ENCODE data around the gene ADGRE2.

The ADGRE2 gene

DNA sequence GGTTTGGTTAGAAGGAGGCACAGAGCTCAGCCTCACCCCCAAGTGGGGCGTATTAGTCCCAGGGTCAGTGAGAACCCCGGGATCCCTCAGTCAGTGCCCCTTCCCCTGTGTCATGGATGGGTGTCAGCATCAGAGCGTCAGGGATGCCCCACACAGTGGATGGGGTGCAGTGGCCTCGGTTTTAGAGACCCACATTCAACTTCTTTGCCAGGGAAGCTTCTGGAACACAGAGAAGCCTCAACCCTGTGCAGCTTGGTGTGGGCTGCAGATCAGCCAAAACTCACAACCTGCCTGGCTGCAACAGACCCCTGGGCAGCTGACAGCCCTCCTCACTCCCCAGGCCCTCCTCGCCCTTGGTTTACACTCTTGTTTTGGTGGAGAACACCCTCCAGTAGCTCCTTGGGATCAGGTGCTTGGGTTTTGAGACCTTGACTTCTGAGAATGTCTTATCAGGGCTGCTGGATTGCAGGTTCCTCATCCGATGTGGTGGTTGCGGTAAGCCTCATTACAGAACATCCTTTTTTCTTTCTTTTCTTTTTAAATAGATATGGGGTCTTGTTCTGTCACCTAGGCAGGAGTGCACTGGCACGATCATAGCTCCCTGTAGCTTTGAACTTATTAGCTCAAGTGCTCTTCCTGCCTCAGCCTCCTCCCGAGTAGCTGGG is 77.5 kb downstream of the ADGRE2 start:
- peaks cover 15% of the 10 kb centered on the region for H3K9me3 Mint-ChIP-seq
- TF ChIP-seq, protein P1, sequence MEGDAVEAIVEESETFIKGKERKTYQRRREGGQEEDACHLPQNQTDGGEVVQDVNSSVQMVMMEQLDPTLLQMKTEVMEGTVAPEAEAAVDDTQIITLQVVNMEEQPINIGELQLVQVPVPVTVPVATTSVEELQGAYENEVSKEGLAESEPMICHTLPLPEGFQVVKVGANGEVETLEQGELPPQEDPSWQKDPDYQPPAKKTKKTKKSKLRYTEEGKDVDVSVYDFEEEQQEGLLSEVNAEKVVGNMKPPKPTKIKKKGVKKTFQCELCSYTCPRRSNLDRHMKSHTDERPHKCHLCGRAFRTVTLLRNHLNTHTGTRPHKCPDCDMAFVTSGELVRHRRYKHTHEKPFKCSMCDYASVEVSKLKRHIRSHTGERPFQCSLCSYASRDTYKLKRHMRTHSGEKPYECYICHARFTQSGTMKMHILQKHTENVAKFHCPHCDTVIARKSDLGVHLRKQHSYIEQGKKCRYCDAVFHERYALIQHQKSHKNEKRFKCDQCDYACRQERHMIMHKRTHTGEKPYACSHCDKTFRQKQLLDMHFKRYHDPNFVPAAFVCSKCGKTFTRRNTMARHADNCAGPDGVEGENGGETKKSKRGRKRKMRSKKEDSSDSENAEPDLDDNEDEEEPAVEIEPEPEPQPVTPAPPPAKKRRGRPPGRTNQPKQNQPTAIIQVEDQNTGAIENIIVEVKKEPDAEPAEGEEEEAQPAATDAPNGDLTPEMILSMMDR (IDR thresholded peaks at IDR 0.05; ENCODE audit: unreplicated experiment in 3 of 3): no peak
- no peaks in the 10 kb centered on the region for H3K4me1 Mint-ChIP-seq
- no peak overlapping the region for H3K27ac Mint-ChIP-seq
- H3K36me3 Mint-ChIP-seq (ENCODE audit: low read depth): peaks cover 85% of the 10 kb centered on the region
- no peak overlapping the region for H3K4me3 Mint-ChIP-seq
- no peaks in the 10 kb centered on the region for H3K27me3 Mint-ChIP-seq (ENCODE audit: low read depth)

DNA sequence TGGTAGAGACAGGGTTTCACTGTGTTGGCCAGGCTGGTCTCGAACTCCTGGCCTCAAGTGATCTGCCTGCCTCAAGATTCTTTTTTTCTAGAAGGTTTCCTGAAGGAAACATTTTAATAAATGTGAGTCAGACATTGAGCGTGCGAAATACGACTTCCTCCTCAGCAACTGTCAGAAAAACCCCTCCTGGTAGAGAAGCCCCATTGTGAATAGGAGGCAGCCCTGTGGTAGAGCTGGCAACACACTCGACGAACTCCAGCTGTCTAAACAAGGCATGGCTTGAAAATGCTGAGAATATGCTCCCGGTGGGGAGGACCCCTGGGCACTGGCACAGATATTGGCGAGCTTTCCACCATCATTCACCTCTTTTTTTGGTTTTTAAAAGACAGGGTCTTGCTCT is 78.7 kb downstream of the ADGRE2 start:
- H3K36me3 Mint-ChIP-seq (ENCODE audit: low read depth): peaks cover 83% of the 10 kb centered on the region
- no peaks in the 10 kb centered on the region for H3K4me1 Mint-ChIP-seq
- peaks cover 15% of the 10 kb centered on the region for H3K9me3 Mint-ChIP-seq

DNA sequence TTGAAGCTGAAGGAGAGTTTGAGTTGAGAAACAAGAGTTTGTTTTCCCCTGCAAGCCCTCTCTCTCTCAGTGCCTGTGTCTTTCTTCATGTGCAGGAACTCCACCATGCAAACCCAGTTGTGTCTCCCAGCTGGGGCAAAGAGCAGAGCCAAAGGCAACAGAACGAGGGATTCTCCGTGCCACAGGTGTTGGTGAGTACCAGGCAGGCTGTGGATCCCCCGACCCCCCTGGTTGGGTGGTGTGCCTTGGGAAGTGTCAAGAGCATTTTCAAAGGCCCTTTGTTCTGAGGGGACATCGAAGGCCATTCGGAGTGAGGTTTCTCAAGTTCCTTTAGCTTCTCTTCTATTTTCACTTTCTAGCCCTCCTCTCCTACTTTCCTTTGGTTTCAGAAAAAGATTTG is 82.9 kb downstream of the ADGRE2 start:
- H3K9me3 Mint-ChIP-seq: no peaks in the 10 kb centered on the region
- H3K4me3 Mint-ChIP-seq: no peak overlapping the region
- TF ChIP-seq, protein P1 (IDR thresholded peaks at IDR 0.05; ENCODE audit: unreplicated experiment in 3 of 3): no peak
- H3K27me3 Mint-ChIP-seq (ENCODE audit: low read depth): no peaks in the 10 kb centered on the region
- H3K27ac Mint-ChIP-seq: no peak overlapping the region
- H3K4me1 Mint-ChIP-seq: peaks cover 5% of the 10 kb centered on the region
- H3K36me3 Mint-ChIP-seq (ENCODE audit: low read depth): peaks cover 51% of the 10 kb centered on the region

More for the DNA sequence above, 78.7 kb downstream of the ADGRE2 start:
- TF ChIP-seq, protein P1 (IDR thresholded peaks at IDR 0.05; ENCODE audit: unreplicated experiment in 3 of 3): no peak
- Mint-ChIP-seq H3K4me3 (no peak overlapping the region), H3K27me3 (ENCODE audit: low read depth) (no peaks in the 10 kb centered on the region), H3K27ac (no peak overlapping the region)

DNA sequence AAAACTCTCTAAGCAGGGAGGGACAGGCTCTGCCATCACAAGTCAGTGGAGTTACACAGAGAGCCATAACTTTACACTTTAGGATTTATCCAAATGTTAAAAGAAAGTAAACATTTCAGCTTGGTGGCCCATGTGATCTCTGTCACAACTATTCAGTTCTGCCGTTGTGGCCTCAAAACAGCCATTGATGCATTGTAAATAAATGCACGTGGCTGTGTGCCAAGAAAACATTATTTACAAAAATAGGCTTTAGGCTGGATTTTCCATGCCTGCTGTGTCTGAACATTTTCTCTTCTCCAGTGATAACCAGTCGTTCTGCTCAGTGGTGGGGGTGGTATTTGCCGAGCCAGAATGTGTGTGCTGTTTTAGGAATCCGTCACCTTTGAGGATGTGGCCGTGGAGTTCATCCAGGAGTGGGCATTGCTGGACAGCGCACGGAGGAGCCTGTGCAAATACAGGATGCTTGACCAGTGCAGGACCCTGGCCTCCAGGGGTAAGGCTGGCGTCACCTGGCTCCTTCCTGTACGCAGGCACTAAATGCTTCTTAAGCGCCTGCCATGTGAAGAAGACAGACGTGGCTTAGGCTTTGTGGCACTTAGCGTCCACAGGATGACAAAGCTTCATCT is 83.6 kb downstream of the ADGRE2 start:
- Mint-ChIP-seq H3K4me1 (peaks cover 8% of the 10 kb centered on the region), H3K27ac (no peak overlapping the region), H3K4me3 (no peak overlapping the region), H3K36me3 (ENCODE audit: low read depth) (peaks cover 44% of the 10 kb centered on the region), H3K9me3 (no peaks in the 10 kb centered on the region), H3K27me3 (ENCODE audit: low read depth) (peaks cover 2% of the 10 kb centered on the region)
- TF ChIP-seq, protein P1 (IDR thresholded peaks at IDR 0.05; ENCODE audit: unreplicated experiment in 3 of 3): no peak

DNA sequence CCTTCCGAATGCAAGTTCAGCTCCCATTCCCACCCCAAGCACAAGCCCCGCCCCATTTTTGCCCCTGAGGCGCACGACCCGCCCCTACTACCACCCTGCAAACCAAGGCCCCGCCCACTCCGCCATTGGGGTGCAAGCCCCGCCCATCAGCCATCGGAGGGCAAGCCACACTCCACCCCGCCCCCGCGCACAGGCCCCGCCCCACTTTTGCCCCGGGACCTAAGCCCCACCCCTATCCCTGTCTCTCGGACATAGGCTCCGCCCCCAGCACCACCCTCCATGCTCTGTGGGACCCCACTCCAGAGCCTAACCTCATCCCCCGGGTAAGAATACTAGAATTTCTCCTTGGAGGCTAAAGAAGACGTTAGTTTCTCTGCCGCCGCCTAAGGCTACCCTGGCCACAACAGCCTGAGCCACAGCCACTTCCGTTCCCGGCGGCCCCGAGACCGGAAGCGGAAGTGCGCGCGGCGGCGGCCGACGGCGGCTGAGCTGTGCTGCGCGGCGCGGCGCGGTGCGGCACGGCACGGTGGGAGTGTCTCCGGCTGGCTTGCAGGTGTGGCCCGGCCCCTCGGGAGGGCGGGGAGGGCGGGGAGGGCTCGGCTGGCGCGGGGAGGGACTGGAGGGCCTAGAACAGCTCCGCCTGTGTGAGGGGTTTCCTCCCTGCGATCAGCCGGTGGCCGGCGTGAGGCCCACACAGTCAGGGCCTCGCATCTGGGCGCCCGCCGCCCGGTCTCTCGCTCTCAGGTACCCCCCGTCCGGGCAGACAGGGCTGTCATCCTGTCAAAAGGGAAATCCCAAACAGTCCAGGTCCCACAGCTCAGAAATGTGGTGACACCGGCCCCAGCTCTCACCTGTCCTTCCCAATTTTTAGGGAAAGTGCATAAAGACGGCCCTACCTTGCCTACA is 88.5 kb downstream of the ADGRE2 start, which contains the start of gene ZNF333:
Gene ZNF333 (plus strand): TSS at position 451 of the 906 bp plus-strand sequence. CDS start 3,444 bp downstream, outside the sequence.
- peak within 1 kb of the TSS; percentile 99 to 100 (median 99) for H3K27ac Mint-ChIP-seq
- H3K4me1 Mint-ChIP-seq: peaks cover 8% of the 10 kb centered on the region
- peaks cover 10% of the 10 kb centered on the region for H3K36me3 Mint-ChIP-seq (ENCODE audit: low read depth)
- peaks cover 16% of the 10 kb centered on the region for H3K27me3 Mint-ChIP-seq (ENCODE audit: low read depth)
- TF ChIP-seq, protein P1 (IDR thresholded peaks at IDR 0.05; ENCODE audit: unreplicated experiment in 3 of 3): no peak
- peak within 1 kb of the TSS; percentile 96 to 98 (median 97) for H3K4me3 Mint-ChIP-seq
- H3K9me3 Mint-ChIP-seq: no peaks in the 10 kb centered on the region

Data from nephron (organoid).